ENCODE data around the gene PIGM.

DNA sequence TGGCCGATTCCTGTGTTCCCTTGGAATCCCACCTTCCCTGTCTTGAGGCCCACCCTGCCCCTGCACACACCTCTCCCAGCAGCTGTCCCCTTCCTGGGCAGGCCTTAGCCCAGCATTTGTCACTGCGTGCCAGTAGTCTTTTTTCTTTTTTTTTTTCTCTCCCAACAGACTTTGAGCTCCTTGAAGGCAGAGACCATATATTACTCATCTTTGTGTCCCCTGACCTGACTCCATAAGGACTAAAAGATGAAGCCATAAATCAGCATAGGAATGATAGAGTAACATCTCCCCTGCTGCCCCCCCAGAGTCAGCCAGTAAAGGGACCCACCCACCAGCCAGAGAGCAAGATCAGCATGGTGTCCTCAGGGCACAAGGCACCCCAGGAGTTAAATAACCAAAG is 27.4 kb downstream of the PIGM start:
- TF ChIP-seq GATA3 (IDR thresholded peaks at IDR 0.05; ENCODE audit: low read depth, low read length) (no peak), GATA2 (IDR thresholded peaks at IDR 0.05; ENCODE audit: low read depth, low read length) (no peak)

All from SH-SY5Y (cell line).